WTC11 (cell line): Measurements from ENCODE around the gene WDR12. TPM values are rescaled to one million over a fixed set of nuclear protein-coding genes. Genes with fewer than 3 reads are reported as not detected.

Experiments used
- ATAC-seq: fragments of 200-7000 bp; cut with Tn5 transposase; 2 replicates; pipeline ENCODE4 v1.10.0; 2021; ENCODE audit warnings: mild to moderate bottlenecking, moderate library complexity
- CTCF ChIA-PET: fragments of 300-600 bp; sonication (Branson Sonifier 250); formaldehyde crosslinking; loops from one replicate; lab custom pipeline; 2021; ENCODE audit warnings: antibody characterized with exemption; lab: Charles Lee
- POLR2A ChIA-PET: fragments of 350-600 bp; sonication (Branson Sonifier 250); formaldehyde crosslinking; loops from one replicate; lab custom pipeline; 2021; ENCODE audit warnings: antibody characterized with exemption; lab: Charles Lee
- DNase-seq: peaks from one replicate; pipeline ENCODE4 v3.0.0; 2021; ENCODE audit warnings: low spot score
- H3K27ac Mint-ChIP-seq: 2 replicates; pipeline ENCODE4 v1.8.0; 2021; ENCODE audit warnings: mixed read lengths
- H3K27me3 Mint-ChIP-seq: 2 replicates; pipeline ENCODE4 v1.8.0; 2021; ENCODE audit warnings: low read depth, mild to moderate bottlenecking, moderate library complexity, mixed read lengths
- H3K36me3 Mint-ChIP-seq: 2 replicates; pipeline ENCODE4 v1.8.0; 2021; ENCODE audit warnings: mixed read lengths
- H3K4me1 Mint-ChIP-seq: 2 replicates; pipeline ENCODE4 v1.8.0; 2022; ENCODE audit warnings: mixed read lengths
- H3K4me3 Mint-ChIP-seq: 2 replicates; pipeline ENCODE4 v1.8.0; 2021; ENCODE audit warnings: mild to moderate bottlenecking, moderate library complexity, mixed read lengths
- H3K9me3 Mint-ChIP-seq: 2 replicates; pipeline ENCODE4 v1.8.0; 2021; ENCODE audit warnings: mixed read lengths
- CREM ChIP-seq: sonication (generic); formaldehyde crosslinking; IDR thresholded peaks from 2 replicates; pipeline ENCODE4 v1.8.1; 2022; ENCODE audit warnings: mild to moderate bottlenecking, missing genetic modification reagents, moderate library complexity
- ELF4 ChIP-seq: sonication (generic); formaldehyde crosslinking; IDR thresholded peaks from 2 replicates; pipeline ENCODE4 v1.8.1; 2022; ENCODE audit warnings: low read depth, mild to moderate bottlenecking, moderate library complexity, missing genetic modification reagents
- FOXJ3 ChIP-seq: sonication (generic); formaldehyde crosslinking; IDR thresholded peaks from 2 replicates; pipeline ENCODE4 v1.9.0; 2021; ENCODE audit warnings: missing genetic modification reagents, mild to moderate bottlenecking, borderline replicate concordance
- MXD4 ChIP-seq: fragments of 250-450 bp; sonication (Bioruptor Pico); IDR thresholded peaks from 2 replicates; pipeline ENCODE4 v1.8.0; 2021; ENCODE audit warnings: mild to moderate bottlenecking, moderate library complexity, borderline replicate concordance
- PRDM15 ChIP-seq: sonication (generic); formaldehyde crosslinking; IDR thresholded peaks from 2 replicates; pipeline ENCODE4 v1.8.0; 2022; ENCODE audit warnings: missing genetic modification reagents
- PRRX2 ChIP-seq: fragments of 250-450 bp; sonication (Bioruptor Pico); IDR thresholded peaks from 2 replicates; pipeline ENCODE4 v1.8.0; 2021; ENCODE audit warnings: mild to moderate bottlenecking
- RELA ChIP-seq: sonication (generic); formaldehyde crosslinking; IDR thresholded peaks from 2 replicates; pipeline ENCODE4 v1.8.1; 2022; ENCODE audit warnings: missing genetic modification reagents, mild to moderate bottlenecking, borderline replicate concordance
- USF2 ChIP-seq: sonication (generic); formaldehyde crosslinking; IDR thresholded peaks from 2 replicates; pipeline ENCODE4 v1.8.1; 2023; ENCODE audit warnings: mild to moderate bottlenecking, missing genetic modification reagents, moderate library complexity
- ZBTB43 ChIP-seq: sonication (generic); formaldehyde crosslinking; IDR thresholded peaks from 2 replicates; pipeline ENCODE4 v1.8.1; 2023; ENCODE audit warnings: mild to moderate bottlenecking, missing genetic modification reagents
- ZNF219 ChIP-seq: sonication (generic); formaldehyde crosslinking; IDR thresholded peaks from 2 replicates; pipeline ENCODE4 v1.8.0; 2023; ENCODE audit warnings: missing genetic modification reagents, mild to moderate bottlenecking, borderline replicate concordance
- ZNF232 ChIP-seq: sonication (generic); formaldehyde crosslinking; IDR thresholded peaks from 2 replicates; pipeline ENCODE4 v1.8.0; 2022; ENCODE audit warnings: mild to moderate bottlenecking, missing genetic modification reagents
- ZSCAN18 ChIP-seq: fragments of 250-450 bp; sonication (Bioruptor Pico); IDR thresholded peaks from 2 replicates; pipeline ENCODE4 v2.1.2; 2022; ENCODE audit warnings: mild to moderate bottlenecking, moderate library complexity
- total RNA-seq: library from RNA; stranded (reverse); gene quantifications from 3 replicates; pipeline ENCODE4 v1.2.3, GENCODE V29; 2021
- TF ChIP-seq, protein P1 (sequence below): sonication (generic); formaldehyde crosslinking; IDR thresholded peaks from 2 replicates; pipeline ENCODE4 v1.8.1; 2022; ENCODE audit warnings: low read depth, missing genetic modification reagents, borderline replicate concordance
- TF ChIP-seq, protein P2 (sequence below): sonication (generic); formaldehyde crosslinking; conservative IDR thresholded peaks from 2 replicates; pipeline ENCODE4 v1.8.1; 2023; ENCODE audit warnings: mild to moderate bottlenecking, low read depth, missing genetic modification reagents, moderate library complexity
- TF ChIP-seq, protein P3 (sequence below): sonication (generic); formaldehyde crosslinking; IDR thresholded peaks from 2 replicates; pipeline ENCODE4 v1.8.1; 2022; ENCODE audit warnings: mild to moderate bottlenecking, moderate library complexity, missing genetic modification reagents

WDR12 gene
- total RNA-seq, 1 experiment from 2014 or later = 144 TPM

DNA sequence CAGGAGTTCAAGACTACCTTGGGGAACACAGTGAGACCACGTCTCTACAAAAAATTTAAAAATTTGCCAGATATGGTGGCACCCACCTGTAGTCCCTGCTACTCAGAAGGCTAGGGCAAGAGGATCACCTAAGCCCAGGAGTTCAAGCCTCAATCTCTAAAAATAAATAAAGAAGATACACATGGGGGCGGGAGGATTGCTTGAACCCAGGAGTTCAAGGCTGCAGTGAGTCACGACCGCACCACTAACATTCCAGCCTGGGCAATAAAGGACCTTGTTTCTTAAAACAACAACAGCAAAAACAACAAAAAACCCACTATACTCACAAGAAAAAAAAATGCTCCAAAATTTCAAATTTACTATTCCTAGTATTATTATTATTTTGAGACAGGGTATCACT is 29.9 kb downstream of the WDR12 start:
- POLR2A ChIA-PET = no interaction called here
- DNase-seq = no peak
- no peaks in the 10 kb centered on the region for H3K27me3 Mint-ChIP-seq
- TF ChIP-seq, protein P1, sequence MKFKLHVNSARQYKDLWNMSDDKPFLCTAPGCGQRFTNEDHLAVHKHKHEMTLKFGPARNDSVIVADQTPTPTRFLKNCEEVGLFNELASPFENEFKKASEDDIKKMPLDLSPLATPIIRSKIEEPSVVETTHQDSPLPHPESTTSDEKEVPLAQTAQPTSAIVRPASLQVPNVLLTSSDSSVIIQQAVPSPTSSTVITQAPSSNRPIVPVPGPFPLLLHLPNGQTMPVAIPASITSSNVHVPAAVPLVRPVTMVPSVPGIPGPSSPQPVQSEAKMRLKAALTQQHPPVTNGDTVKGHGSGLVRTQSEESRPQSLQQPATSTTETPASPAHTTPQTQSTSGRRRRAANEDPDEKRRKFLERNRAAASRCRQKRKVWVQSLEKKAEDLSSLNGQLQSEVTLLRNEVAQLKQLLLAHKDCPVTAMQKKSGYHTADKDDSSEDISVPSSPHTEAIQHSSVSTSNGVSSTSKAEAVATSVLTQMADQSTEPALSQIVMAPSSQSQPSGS (CRISPR knock-in tag) = no peak
- no peak for TF ChIP-seq CREM (CRISPR knock-in tag)
- TF ChIP-seq MXD4 (CRISPR knock-in tag) = no peak
- TF ChIP-seq RELA (CRISPR knock-in tag) = no peak
- TF ChIP-seq ZNF232 = no peak
- TF ChIP-seq ZNF219 (CRISPR knock-in tag) = no peak
- TF ChIP-seq ZSCAN18 = no peak
- no peak for TF ChIP-seq PRDM15 (CRISPR knock-in tag)
- TF ChIP-seq, protein P2, sequence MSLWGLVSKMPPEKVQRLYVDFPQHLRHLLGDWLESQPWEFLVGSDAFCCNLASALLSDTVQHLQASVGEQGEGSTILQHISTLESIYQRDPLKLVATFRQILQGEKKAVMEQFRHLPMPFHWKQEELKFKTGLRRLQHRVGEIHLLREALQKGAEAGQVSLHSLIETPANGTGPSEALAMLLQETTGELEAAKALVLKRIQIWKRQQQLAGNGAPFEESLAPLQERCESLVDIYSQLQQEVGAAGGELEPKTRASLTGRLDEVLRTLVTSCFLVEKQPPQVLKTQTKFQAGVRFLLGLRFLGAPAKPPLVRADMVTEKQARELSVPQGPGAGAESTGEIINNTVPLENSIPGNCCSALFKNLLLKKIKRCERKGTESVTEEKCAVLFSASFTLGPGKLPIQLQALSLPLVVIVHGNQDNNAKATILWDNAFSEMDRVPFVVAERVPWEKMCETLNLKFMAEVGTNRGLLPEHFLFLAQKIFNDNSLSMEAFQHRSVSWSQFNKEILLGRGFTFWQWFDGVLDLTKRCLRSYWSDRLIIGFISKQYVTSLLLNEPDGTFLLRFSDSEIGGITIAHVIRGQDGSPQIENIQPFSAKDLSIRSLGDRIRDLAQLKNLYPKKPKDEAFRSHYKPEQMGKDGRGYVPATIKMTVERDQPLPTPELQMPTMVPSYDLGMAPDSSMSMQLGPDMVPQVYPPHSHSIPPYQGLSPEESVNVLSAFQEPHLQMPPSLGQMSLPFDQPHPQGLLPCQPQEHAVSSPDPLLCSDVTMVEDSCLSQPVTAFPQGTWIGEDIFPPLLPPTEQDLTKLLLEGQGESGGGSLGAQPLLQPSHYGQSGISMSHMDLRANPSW (CRISPR knock-in tag) = no peak
- TF ChIP-seq PRRX2 (CRISPR knock-in tag) = no peak
- TF ChIP-seq ELF4 (CRISPR knock-in tag) = no peak
- no peak for TF ChIP-seq FOXJ3 (CRISPR knock-in tag)
- TF ChIP-seq, protein P3, sequence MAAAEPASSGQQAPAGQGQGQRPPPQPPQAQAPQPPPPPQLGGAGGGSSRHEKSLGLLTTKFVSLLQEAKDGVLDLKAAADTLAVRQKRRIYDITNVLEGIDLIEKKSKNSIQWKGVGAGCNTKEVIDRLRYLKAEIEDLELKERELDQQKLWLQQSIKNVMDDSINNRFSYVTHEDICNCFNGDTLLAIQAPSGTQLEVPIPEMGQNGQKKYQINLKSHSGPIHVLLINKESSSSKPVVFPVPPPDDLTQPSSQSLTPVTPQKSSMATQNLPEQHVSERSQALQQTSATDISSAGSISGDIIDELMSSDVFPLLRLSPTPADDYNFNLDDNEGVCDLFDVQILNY (CRISPR knock-in tag) = no peak
- no peak for TF ChIP-seq ZBTB43 (CRISPR knock-in tag)
- no peak for TF ChIP-seq USF2 (CRISPR knock-in tag)
- TF ChIP-seq, all 79 proteins: peak for 0
- H3K4me3 Mint-ChIP-seq = no peak overlapping the region
- no peaks in the 10 kb centered on the region for H3K4me1 Mint-ChIP-seq
- CTCF ChIA-PET = no interaction called here
- H3K9me3 Mint-ChIP-seq = no peaks in the 10 kb centered on the region
- peaks cover 45% of the 10 kb centered on the region for H3K36me3 Mint-ChIP-seq
- H3K27ac Mint-ChIP-seq = no peak overlapping the region
- ATAC-seq = no peak
